SK-N-SH (cell line): Measurements from ENCODE around the gene CENPE. TPM values are rescaled to one million over a fixed set of nuclear protein-coding genes. Genes with fewer than 3 reads are reported as not detected.

Source experiments
- CTCF ChIA-PET: fragments of 300-600, 350-600 bp; formaldehyde crosslinking; extraction: SDS; loops from one replicate; lab custom pipeline; 2021; lab: Yijun Ruan, JAX
- POLR2A ChIA-PET: fragments of 350-600 bp; sonication (Branson Sonifier 250); formaldehyde crosslinking; extraction: SDS; loops from one replicate; lab custom pipeline; 2020; ENCODE audit warnings: antibody characterized with exemption, inconsistent platforms; lab: Yijun Ruan, JAX
- DNase-seq: peaks from one replicate; pipeline ENCODE4 v3.0.0; 2012
- H2AFZ ChIP-seq: fragments of 200-600 bp; sonication (generic); 2 replicates; pipeline ENCODE4 v1.8.1; 2016; ENCODE audit warnings: antibody characterized with exemption, mild to moderate bottlenecking, low read depth
- H3F3A ChIP-seq: fragments of 200-600 bp; sonication (generic); replicated peaks from 2 replicates; pipeline ENCODE3; 2016; ENCODE audit warnings: antibody characterized with exemption, mild to moderate bottlenecking; ENCODE audit not compliant: insufficient read depth
- H3K27ac ChIP-seq, 2 experiments: fragments of 200-500 bp in 1 of 2; fragments of 200-600 bp in 1 of 2; sonication (Bioruptor generic) in 1 of 2; sonication (generic), shearing (Covaris generic) in 1 of 2; 2 replicates each; pipeline versions ENCODE4 v1.5.1 to v1.6.1; 2014 to 2016; ENCODE audit warnings: low read depth in 2 of 2, inconsistent platforms in 1 of 2, low read length in 1 of 2, mild to moderate bottlenecking in 1 of 2, mixed read lengths in 1 of 2
- H3K27me3 ChIP-seq: fragments of 200-600 bp; sonication (generic), shearing (Covaris generic); 2 replicates; pipeline ENCODE4 v1.6.1; 2016; ENCODE audit warnings: mixed run types; ENCODE audit not compliant: insufficient read depth
- H3K36me3 ChIP-seq, 2 experiments: fragments of 200-500 bp in 1 of 2; fragments of 200-600 bp in 1 of 2; sonication (Bioruptor generic) in 1 of 2; sonication (generic) in 1 of 2; replicated peaks in 1 of 2; 2 replicates each; pipeline versions ENCODE3 to v1.5.1; 2014 to 2016; ENCODE audit warnings: low read length in 1 of 2, mild to moderate bottlenecking in 1 of 2; ENCODE audit not compliant: insufficient read depth in 2 of 2, control insufficient read depth in 1 of 2
- H3K4me1 ChIP-seq, 2 experiments: fragments of 200-500 bp in 1 of 2; fragments of 200-600 bp in 1 of 2; sonication (Bioruptor generic) in 1 of 2; sonication (generic), shearing (Covaris generic) in 1 of 2; 2 replicates each; pipeline versions ENCODE4 v1.5.1 to v1.6.1; 2014 to 2016; ENCODE audit warnings: low read depth in 1 of 2, low read length in 1 of 2, mixed run types in 1 of 2; ENCODE audit not compliant: insufficient read depth in 2 of 2, control insufficient read depth in 1 of 2
- H3K4me2 ChIP-seq: fragments of 200-600 bp; sonication (generic), shearing (Covaris generic); 2 replicates; pipeline ENCODE4 v1.6.1; 2017; ENCODE audit warnings: mixed run types
- H3K4me3 ChIP-seq, 2 experiments: fragments of 200-500 bp in 1 of 2; fragments of 200-600 bp in 1 of 2; sonication (Bioruptor generic) in 1 of 2; sonication (generic), shearing (Covaris generic) in 1 of 2; 2 replicates each; pipeline versions ENCODE4 v1.5.1 to v1.8.1; 2014 to 2016; ENCODE audit warnings: low read depth in 2 of 2, inconsistent platforms in 1 of 2, low read length in 1 of 2, mild to moderate bottlenecking in 1 of 2, mixed read lengths in 1 of 2, moderate library complexity in 1 of 2
- H3K79me2 ChIP-seq: fragments of 200-600 bp; sonication (generic); 2 replicates; pipeline ENCODE4 v1.8.1; 2017; ENCODE audit warnings: mild to moderate bottlenecking; ENCODE audit not compliant: insufficient read depth
- H3K9ac ChIP-seq: fragments of 200-600 bp; sonication (generic); 2 replicates; pipeline ENCODE4 v1.6.1; 2017; ENCODE audit warnings: mixed run types
- H3K9me2 ChIP-seq: fragments of 200-600 bp; sonication (generic); 2 replicates; pipeline ENCODE4 v1.6.1; 2017; ENCODE audit warnings: mixed run types
- H3K9me3 ChIP-seq: fragments of 200-600 bp; sonication (generic); 2 replicates; pipeline ENCODE4 v1.6.1; 2017; ENCODE audit warnings: mixed run types, mild to moderate bottlenecking, moderate library complexity
- H4K20me1 ChIP-seq: fragments of 200-600 bp; sonication (generic); 2 replicates; pipeline ENCODE4 v1.6.1; 2017; ENCODE audit warnings: mild to moderate bottlenecking, mixed run types; ENCODE audit not compliant: insufficient read depth
- EP300 ChIP-seq, 2 experiments: IDR thresholded peaks; 2 replicates each; pipeline versions ENCODE4 v1.4.0 to v1.6.1; 2012; ENCODE audit warnings: borderline replicate concordance in 1 of 2, low read depth in 1 of 2, low read length in 1 of 2
- EZH2phosphoT487 ChIP-seq: fragments of 200-600 bp; sonication (generic); IDR thresholded peaks from 2 replicates; pipeline ENCODE4 v1.6.1; 2017; ENCODE audit warnings: low read depth, mixed run types, mild to moderate bottlenecking, antibody characterized with exemption, moderate library complexity, borderline replicate concordance
- FOSL2 ChIP-seq: IDR thresholded peaks from 2 replicates; pipeline ENCODE4 v1.4.0; 2012; ENCODE audit warnings: low read depth, mild to moderate bottlenecking, moderate library complexity, borderline replicate concordance
- FOXJ3 ChIP-seq: sonication (generic); formaldehyde crosslinking; IDR thresholded peaks from 2 replicates; pipeline ENCODE4 v1.5.1; 2020; ENCODE audit warnings: mild to moderate bottlenecking, missing genetic modification reagents
- JUND ChIP-seq: IDR thresholded peaks from 2 replicates; pipeline ENCODE4 v1.4.0; 2012
- MAX ChIP-seq: IDR thresholded peaks from 2 replicates; pipeline ENCODE4 v1.4.0; 2012; ENCODE audit warnings: low read depth
- MEF2A ChIP-seq: IDR thresholded peaks from 2 replicates; pipeline ENCODE4 v1.4.0; 2012; ENCODE audit warnings: low read depth, borderline replicate concordance
- MXI1 ChIP-seq: IDR thresholded peaks from 2 replicates; pipeline ENCODE4 v1.6.1; 2012; ENCODE audit warnings: mild to moderate bottlenecking, low read depth, low read length, improper control_type of control experiment
- PBX3 ChIP-seq: IDR thresholded peaks from 2 replicates; pipeline ENCODE4; 2012
- POLR2AphosphoS5 ChIP-seq: IDR thresholded peaks from 2 replicates; pipeline ENCODE4 v1.6.1; 2012; ENCODE audit warnings: low read depth, low read length
- RAD21 ChIP-seq: IDR thresholded peaks from 2 replicates; pipeline ENCODE4 v1.6.1; 2012; ENCODE audit warnings: mild to moderate bottlenecking, low read length
- REST ChIP-seq: IDR thresholded peaks from 2 replicates; pipeline ENCODE4 v1.6.1; 2012; ENCODE audit warnings: mild to moderate bottlenecking, low read depth, low read length, moderate library complexity
- RFX5 ChIP-seq: IDR thresholded peaks from 2 replicates; pipeline ENCODE4 v1.6.1; 2012; ENCODE audit warnings: mild to moderate bottlenecking, improper control_type of control experiment, low read length
- RXRA ChIP-seq: IDR thresholded peaks from 2 replicates; pipeline ENCODE4 v1.4.0; 2012; ENCODE audit warnings: low read depth, mild to moderate bottlenecking, borderline replicate concordance
- SIN3A ChIP-seq: IDR thresholded peaks from 2 replicates; pipeline ENCODE4 v1.6.1; 2012; ENCODE audit warnings: low read depth, mild to moderate bottlenecking, low read length, moderate library complexity, borderline replicate concordance
- SMC3 ChIP-seq: IDR thresholded peaks from 2 replicates; pipeline ENCODE4 v1.6.1; 2012; ENCODE audit warnings: low read depth, low read length, improper control_type of control experiment
- TAF1 ChIP-seq: IDR thresholded peaks from 2 replicates; pipeline ENCODE4 v1.6.1; 2012; ENCODE audit warnings: low read depth, mild to moderate bottlenecking, low read length, moderate library complexity, borderline replicate concordance
- TCF12 ChIP-seq: IDR thresholded peaks from 2 replicates; pipeline ENCODE4 v1.4.0; 2012
- USF2 ChIP-seq: fragments of 150-350 bp; IDR thresholded peaks from 2 replicates; pipeline ENCODE4 v1.6.1; 2017; ENCODE audit warnings: antibody characterized with exemption, low read length, low read depth, borderline replicate concordance
- ZBTB33 ChIP-seq: IDR thresholded peaks from 2 replicates; pipeline ENCODE4 v1.4.0; 2012; ENCODE audit warnings: low read depth, borderline replicate concordance
- WGBS: methylation state at CpG from one replicate; pipeline ENCODE4 v1.1.6; 2017; ENCODE audit warnings: low lambda C conversion rate; 5-methylcytosine and 5-hydroxymethylcytosine counted together
- polyA plus RNA-seq, 3 experiments: library from polyadenylated mRNA; depleted of rRNA; stranded (reverse); fragments of >200 nt; gene quantifications; 2 replicates each; pipeline ENCODE4 v1.2.3, GENCODE V29; 2012

The CENPE gene
- polyA plus RNA-seq, 1 of the 3 experiments (the other 2 are of a cell fraction), result 1.7 TPM

- TF ChIP-seq MAX (no peak), PBX3 (no peak), REST (no peak), EZH2phosphoT487 (no peak), MEF2A (no peak), POLR2AphosphoS5 (no peak), RXRA (no peak), ZBTB33 (no peak), USF2 (no peak), FOSL2 (no peak)
Measured at GRCh38 chr4:103201724-103202123, 3.6 kb upstream of the CENPE start (continued).

GRCh38 chr4:103201253-103201652 is 3.1 kb upstream of the CENPE start:
- WGBS, result 90% methylated on average over 2 of the region's 2 CpGs
- no peak overlapping the region for H2AFZ ChIP-seq
- POLR2A ChIA-PET, result no interaction called here
- H3K4me1 ChIP-seq, result peaks cover 2 to 4% of the 10 kb centered on the region in 2 experiments; a peak in 2 of 4 replicates
- no peak overlapping the region for H3K27ac ChIP-seq
- H3K79me2 ChIP-seq, result peaks cover 18% of the 10 kb centered on the region
- H3K27me3 ChIP-seq, result no peaks in the 10 kb centered on the region
- H3K36me3 ChIP-seq, result peaks cover under 1 to 3% of the 10 kb centered on the region in 2 experiments
- H3K9me3 ChIP-seq, result no peaks in the 10 kb centered on the region
- no peak overlapping the region for H3K9ac ChIP-seq
- no peaks in the 10 kb centered on the region for H3K9me2 ChIP-seq
- no peak overlapping the region for H3K4me3 ChIP-seq
- H3K4me2 ChIP-seq, result no peak overlapping the region
- CTCF ChIA-PET, result no interaction called here
- no peaks in the 10 kb centered on the region for H4K20me1 ChIP-seq
- H3F3A ChIP-seq, result no peaks in the 10 kb centered on the region
- no peak for DNase-seq
- no peak for TF ChIP-seq MEF2A
- no peak for TF ChIP-seq EP300 (IDR thresholded peaks at IDR 0.05; ENCODE audit: borderline replicate concordance in 1 of 2, low read depth in 1 of 2, low read length in 1 of 2)
- TF ChIP-seq EZH2phosphoT487, result no peak
- TF ChIP-seq MXI1, result no peak
- TF ChIP-seq JUND, result no peak
- TF ChIP-seq RXRA, result no peak
- no peak for TF ChIP-seq SMC3
- TF ChIP-seq FOXJ3 (CRISPR knock-in tag), result no peak
- TF ChIP-seq USF2, result no peak
- no peak for TF ChIP-seq SIN3A
- no peak for TF ChIP-seq POLR2AphosphoS5
- TF ChIP-seq RFX5, result no peak
- no peak for TF ChIP-seq FOSL2
- TF ChIP-seq PBX3, result no peak
- TF ChIP-seq TAF1, result no peak
- TF ChIP-seq TCF12, result no peak
- no peak for TF ChIP-seq RAD21
